HG02840 (cell line): Measurements from ENCODE around the gene C6orf58.
"Not testable (repeated sequence)": the region's sequence is repeated elsewhere in the genome, so short reads cannot be mapped to it uniquely, and the experiment has no call there.

Experiments
- ATAC-seq: cut with Tn5 transposase; IDR thresholded peaks from one replicate; pipeline ENCODE4 v1.9.1; 2021; ENCODE audit warnings: mild to moderate bottlenecking, moderate library complexity, moderate number of reproducible peaks; ENCODE audit not compliant: unreplicated experiment, low FRiP score

C6orf58 gene

DNA sequence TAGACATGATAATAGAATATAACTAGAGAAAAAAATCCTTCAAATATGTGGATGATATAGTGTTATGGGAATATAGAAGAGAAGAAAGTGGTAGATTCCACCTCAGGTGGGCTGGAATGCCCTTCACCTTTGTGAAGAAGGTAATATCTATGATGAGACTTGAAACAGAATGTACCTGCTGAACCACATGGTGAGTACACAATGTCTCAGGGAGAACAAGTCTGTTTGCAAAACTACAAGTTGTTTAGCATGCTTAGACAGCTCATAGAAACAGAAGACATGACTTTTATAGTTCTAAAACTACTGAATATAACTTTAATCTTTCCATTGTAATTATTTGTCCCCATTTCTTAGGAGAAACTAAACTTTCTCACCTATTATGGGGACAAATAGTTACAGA lies 12.2 kb downstream of the C6orf58 start:
- no peak for ATAC-seq

DNA sequence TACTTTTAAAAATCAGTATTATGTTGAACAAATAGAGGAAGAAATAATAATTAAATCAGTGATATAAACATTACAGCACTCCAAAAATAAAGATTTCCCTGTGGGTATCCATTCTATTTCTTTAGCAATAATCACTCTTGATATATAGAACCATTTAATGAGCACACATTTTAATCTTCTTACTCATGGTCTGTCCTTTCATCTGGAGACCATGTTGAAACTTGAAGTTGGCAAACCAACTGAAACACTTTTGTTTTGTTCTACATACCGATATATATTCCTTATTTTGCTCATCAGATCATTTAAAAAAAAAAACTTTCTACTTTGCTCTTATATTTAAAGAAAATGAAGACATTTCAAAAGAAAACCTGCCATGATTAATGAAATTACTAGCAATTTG lies 13.4 kb downstream of the C6orf58 start:
- no peak for ATAC-seq

DNA sequence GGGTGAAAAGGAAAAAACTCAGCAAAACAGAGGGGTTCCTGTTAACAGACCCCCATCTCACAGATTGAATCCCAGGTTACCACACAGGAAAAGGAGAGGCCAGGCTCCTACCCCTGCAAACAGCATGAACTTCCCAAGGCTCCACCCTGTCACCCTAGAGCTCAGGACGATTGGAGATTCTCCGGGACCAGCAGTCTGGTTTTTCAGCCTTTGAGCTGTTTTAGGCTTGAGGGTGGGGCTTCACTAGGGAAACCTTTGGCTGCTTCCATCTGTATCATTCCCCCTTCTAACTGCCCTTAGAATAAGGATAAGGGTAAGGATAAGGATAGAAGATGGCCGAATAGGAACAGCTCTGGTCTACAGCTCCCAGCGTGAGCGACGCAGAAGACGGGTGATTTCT lies 16.0 kb downstream of the C6orf58 start:
- ATAC-seq = no peak

DNA sequence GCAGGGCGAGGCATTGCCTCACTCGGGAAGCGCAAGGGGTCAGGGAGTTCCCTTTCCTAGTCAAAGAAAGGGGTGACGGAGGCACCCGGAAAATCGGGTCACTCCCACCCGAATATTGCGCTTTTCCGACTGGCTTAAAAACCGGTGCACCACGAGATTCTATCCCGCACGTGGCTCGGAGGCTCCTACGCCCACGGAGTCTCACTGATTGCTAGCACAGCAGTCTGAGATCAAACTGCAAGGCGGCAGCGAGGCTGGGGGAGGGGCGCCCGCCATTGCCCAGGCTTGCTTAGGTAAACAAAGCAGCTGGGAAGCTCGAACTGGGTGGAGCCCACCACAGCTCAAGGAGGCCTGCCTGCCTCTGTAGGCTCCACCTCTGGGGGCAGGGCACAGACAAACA lies 16.5 kb downstream of the C6orf58 start:
- ATAC-seq = not testable (repeated sequence)

DNA sequence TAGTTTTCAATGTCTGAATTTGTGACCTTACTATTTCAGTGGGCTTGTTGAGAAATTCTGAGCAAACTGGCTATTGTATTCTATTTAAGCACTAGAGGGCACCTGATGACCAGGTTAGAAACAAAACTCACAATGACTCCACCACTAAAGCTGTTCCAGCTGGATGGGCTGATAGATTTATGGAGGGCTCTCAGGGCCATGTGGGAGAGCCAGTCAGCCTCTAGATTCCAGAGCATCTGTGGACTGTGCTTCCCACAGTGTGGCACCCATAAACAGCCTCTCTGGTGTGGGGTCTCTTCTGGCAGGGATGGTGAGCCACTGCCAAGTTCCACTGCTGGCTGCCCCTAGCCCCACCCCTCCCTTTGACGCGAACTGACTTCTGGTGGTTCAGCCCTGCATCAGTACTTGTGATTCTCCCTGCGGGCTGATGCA lies 29.2 kb downstream of the C6orf58 start:
- no peak for ATAC-seq

DNA sequence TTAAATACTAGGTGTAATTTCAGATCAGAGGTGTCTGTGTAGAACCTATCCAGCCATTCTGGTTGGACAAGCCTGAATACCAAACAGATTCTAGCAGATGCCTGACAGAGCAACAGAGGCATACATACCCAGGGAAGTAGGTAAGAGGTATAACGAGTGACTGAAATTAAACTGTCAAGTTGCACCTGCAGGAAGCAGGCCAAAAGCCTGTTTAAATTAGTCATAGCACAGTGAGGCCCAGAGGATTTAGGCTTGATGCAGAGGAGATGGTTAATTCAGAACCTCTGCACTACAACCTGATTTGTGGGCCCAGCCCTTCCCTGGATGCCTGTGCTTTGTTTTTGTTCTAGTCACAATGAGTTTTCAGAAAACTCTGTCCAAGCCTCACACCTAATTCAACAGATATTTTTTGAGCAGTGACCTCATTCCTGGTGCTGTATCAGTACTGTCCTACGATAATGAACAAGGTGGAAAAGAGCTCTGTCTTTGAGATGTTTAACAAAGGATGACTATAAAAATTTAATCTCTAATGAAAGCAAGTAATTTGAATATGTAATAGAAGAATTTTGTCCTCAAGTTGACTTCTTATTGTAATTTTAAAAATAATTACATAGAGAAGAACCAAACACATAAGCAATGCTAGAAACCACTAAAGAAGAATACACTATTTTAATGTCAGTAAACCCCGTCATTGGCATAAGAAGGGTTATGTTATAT lies 31.7 kb downstream of the C6orf58 start:
- ATAC-seq = no peak

DNA sequence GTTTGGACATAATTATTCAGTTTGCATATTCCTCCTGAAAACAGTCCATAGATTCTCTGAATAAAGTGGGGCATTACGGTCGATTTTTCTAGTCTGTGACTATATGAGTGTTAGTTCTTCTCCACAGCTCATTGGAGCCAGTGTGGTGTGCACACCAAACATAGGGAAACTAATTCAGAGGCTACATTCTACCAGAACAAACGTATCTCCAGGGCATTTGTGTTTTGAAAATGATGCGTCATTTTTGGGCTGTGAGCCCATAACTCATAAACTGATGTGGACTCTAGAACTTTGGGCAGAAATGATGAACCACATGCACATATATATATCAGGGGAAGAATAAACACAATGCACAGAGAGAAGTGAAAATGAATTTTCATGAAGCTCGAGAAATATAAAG lies 41.8 kb downstream of the C6orf58 start:
- no peak for ATAC-seq

DNA sequence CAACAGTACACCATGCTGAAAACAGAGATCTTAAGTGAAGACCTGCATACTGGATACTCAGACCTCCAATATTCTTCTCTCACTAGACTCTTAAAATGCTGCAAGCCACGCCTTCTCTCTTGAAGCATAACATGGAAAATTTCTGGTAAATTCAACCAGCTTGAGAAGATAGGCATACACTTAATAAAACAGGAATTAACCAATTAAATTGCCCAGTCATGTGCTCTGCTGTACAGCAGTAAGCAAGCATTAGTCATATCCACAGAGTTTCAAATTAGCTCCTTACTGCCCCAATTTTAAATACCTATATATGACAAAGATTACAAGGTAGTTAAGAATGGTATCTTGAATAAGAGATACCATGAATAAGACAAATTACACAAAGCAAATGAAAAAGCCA lies 53.8 kb downstream of the C6orf58 start:
- no peak for ATAC-seq

DNA sequence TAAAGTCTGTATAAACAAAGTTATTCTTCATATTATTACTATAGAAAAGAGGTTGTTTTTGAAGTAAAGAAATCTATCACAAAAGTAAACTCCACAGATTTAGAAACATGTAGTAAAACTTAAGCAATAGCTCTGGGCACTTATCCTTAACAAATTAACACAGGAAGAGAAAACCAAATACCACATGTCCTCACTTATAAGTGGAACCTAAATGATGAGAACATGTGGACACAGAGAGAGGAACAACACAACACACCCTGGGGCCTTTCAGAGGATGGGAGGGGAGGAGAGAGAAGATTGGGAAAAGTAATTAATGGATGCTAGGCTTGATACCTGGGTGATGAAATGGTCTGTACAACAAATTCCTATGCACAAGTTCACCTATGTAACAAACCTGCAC lies 57.2 kb downstream of the C6orf58 start:
- no peak for ATAC-seq

DNA sequence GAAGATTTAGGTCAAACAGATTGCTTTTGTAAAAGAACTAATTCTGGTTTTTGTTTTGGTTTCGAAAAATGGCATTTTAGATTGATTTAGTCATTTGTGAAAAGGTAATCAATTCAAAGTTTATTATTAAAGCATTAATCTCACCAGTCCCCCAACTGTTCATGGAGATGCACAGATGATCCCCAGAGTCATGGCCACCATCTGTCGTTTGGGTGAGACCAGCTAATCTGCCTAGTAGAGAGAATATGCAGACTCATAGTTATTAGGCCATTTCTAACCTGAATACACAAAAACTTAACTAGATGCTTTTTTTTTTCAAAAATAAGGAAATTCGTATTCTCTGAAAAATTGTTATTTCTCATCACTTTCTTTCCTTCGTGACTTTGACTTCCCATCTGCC lies 58.1 kb downstream of the C6orf58 start:
- no peak for ATAC-seq

DNA sequence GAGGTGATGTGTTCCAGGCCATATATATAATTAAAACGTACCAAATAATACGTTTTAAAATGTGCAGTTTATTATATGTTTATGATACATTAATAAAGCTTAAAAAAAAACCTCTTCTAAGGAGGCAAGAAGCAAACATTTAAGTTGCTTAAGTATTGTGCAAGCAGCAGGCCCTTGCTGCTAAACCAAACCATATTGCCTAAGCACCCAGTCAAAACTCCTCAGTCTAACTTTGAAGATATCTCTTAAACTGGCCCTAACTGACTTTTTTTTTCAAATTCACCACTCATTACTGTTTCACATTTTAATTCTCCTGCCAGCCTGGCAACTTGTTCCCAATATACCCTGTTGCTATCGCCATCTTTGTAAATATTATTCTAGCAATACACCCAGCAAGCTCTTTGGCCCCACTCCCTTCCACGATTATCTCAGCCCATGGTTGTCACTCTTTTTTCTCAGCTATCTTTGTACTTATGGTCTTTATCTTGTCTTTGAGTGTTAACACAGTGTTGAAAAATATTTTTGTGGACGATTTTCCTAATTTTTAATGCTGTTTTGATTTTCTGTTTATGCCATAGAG lies 60.9 kb downstream of the C6orf58 start:
- no peak for ATAC-seq
